NCI-H146 treated with DMSO at 0.1 percent for 48 hours (cell line): Measurements from ENCODE around the gene SLC8A1.

ENCODE experiments used
- DNase-seq: peaks from one replicate; lab custom pipeline; 2025; ENCODE audit not compliant: unreplicated experiment; lab: John Stamatoyannopoulos, UW

SLC8A1 gene

DNA sequence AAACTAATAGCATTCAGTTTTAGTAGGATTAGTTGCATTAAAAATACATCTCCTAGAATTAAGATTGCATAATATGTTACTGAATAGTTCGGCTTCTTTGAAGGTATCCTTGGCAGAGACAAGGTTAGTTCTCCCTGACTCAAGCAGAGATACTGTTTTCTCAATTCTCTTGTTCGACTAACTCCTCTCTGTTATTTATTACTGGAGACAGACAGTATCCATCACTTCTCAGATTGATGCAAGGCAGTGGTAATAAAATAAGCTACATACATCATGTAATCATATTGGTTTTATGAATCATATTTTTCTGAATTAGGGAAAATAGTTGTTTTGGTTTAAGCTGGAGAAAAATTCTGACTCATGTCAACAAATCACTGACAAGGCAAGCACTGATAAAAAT lies 134.8 kb downstream of the SLC8A1 start:
- no peak for DNase-seq

- no peak for DNase-seq
These were observed 135.3 kb downstream of the SLC8A1 start for GRCh38 chr2:40316620-40317019.

DNA sequence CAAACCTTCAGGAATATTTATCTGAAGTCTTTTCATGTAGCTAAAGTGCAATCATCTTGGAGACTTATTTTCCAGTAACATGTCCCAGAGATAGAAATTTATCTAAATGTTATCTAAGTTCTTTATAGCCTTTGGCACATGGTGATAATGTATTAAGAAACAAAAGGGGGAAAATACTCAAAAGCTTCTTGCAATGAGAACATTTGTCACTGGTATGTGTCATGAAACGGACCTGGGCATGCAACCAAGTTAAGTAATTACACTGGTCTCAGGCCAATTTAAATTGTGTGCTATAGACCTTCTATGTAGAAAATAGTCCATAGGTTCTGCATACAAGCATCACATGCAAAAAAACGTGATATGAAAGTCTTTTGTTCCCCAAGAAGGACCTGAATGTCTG lies 136.2 kb downstream of the SLC8A1 start:
- no peak for DNase-seq

DNA sequence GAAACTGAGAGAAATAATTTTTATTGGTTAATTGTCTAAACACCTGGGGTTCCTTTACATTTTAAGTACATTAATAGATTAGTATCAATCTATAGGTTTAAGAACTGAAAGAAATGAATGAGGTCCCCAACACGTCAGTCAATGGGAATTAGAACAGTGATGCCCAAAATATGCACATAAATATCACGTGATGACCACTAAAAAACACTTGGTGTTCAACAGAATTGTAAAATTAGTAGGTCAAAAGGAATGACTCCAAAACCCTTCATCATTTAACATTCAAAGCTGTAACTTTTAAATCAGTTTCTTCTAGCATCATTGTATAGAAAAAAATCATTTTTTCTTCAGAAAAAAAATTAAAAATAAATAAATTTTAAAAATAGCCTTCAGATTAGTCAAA lies 140.9 kb downstream of the SLC8A1 start:
- DNase-seq: no peak

DNA sequence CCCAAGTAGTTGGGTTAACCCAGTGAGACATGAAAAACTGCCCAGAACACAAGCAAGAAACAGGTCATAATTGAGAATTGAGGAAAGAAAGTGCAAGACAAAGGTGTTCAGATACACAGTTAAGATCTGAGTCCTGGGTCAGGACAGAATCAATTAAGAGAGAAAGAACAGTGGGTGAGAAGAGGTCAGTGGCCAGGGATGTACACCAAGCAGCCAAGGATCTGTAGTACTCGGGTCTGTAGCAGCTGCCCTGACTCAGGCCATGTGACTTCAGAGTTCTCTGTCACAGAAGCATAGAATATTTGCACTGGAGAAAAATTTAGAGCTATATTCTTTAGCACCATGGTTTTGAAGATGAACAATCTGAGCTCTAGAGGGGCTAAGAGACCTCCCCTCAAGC lies 141.6 kb downstream of the SLC8A1 start:
- no peak for DNase-seq

- DNase-seq: no peak
These were observed 147.6 kb downstream of the SLC8A1 start for GRCh38 chr2:40304340-40304739.

DNA sequence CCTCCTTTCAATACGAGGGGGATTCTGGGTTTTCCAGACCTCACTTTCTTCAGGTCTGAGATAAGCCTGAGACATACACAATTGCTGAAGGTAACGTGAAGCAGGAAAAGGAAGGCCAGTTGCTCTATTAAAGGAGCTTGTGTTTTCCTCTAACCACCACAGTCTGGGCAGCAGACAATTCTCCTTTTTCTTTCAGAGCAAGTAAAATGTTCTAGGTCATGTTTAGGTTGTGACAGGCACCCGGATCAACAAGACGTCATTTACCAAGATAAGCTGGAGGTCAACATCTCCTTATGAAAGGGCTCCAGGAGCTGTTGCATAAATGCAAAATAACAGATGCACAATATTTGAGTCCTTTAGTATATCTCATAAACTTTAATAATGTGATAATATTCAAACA lies 148.1 kb downstream of the SLC8A1 start:
- no peak for DNase-seq

- DNase-seq: no peak
These were observed 149.1 kb downstream of the SLC8A1 start for GRCh38 chr2:40302751-40303325.

DNA sequence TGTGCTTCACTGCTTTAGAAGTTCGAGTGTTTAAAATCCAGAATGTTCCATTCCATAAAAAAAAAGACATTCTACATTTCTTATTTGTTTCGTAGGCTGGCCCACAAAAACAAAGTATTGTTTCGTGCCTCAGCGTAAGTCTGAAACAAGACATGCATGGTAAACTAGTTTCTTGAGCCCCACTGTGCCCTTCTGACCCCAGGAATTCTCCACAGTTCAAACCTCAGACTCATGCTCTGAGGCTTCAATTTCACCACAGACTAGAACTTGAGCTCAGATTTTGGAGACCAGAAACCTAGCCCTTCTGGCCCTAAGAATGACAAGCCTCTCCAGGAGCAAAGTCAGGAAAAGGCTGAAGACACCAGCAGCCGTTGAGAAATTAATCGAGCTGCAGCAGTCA lies 151.5 kb downstream of the SLC8A1 start:
- no peak for DNase-seq

DNA sequence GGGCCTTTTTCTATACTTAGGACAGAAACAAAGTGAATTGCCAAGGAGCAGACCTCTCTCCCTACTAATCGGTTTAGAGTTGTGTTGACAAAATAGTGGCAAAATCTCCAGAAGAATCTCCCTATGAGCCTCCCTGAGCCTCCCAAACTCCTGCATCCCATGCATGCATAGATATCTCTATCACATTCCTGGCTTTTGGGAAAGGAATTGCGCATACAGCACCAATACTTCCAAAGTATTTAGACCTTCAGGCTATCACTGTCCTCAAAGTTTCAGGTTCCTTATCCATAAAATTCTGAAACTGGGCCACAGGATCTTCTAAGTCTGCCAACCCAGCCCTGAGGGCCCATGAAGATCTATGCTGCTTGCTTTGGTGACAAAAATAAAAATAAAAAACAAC lies 152.1 kb downstream of the SLC8A1 start:
- no peak for DNase-seq

DNA sequence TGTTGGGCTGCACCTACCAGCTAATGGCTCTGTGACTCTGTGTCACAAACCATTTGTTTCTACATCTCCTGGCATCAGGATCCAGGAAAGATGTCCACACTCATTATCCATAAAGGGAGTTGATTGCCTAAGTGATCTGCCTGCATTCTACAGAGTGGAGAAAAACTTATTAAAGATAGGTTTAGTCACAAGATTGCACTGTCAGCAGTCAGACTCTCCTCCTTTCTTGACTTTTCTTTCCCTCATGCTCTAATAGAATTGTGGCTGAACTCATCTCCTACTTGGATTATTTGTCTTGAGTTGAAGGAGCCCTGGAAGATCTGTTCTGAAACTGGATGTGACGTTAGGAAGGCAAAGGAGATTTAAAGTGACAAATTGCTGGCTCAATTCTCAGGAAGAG lies 152.7 kb downstream of the SLC8A1 start:
- no peak for DNase-seq

- DNase-seq: no peak
These were observed 153.9 kb downstream of the SLC8A1 start for GRCh38 chr2:40298026-40298425.

DNA sequence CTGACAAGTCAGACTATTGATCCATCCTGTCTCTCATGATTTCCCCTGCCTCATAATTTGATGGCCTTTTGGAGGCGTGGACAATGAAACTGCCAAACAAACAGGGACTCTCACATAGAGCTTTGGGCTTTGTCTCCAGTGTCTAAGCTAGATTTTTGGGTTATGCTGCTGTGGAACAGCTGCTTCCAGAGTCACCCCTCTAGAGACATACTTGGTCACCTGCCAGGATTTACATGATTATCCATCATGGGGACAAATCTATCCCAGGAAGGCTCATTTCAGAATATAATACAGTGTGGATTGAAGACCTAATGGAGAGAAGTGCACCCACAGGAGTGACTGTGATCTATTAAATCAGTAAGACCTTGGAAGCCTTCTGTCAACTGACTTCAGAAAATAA lies 159.6 kb downstream of the SLC8A1 start:
- peak; percentile 6 for DNase-seq

- DNase-seq: no peak
These were observed 162.0 kb downstream of the SLC8A1 start for GRCh38 chr2:40289771-40290404.

DNA sequence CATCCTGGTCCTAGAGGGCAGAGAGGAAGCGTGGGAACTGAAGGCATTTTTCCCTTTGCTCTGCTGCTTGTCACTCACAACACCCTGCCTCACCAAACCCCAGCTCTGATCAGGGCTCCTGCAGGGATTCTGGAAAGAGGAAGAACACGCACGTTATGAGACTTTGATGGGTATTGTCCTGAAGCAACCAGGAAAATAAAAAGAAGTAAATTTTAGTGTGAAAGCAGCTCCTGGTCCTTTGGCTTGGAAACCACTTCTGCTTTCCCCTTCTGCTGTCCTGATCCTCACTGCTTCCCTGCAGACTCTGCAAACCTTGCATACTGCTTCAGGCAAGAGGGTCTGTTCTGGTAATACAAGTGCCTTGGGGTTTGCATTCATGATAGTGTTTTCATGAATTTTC lies 164.1 kb downstream of the SLC8A1 start:
- DNase-seq: no peak

DNA sequence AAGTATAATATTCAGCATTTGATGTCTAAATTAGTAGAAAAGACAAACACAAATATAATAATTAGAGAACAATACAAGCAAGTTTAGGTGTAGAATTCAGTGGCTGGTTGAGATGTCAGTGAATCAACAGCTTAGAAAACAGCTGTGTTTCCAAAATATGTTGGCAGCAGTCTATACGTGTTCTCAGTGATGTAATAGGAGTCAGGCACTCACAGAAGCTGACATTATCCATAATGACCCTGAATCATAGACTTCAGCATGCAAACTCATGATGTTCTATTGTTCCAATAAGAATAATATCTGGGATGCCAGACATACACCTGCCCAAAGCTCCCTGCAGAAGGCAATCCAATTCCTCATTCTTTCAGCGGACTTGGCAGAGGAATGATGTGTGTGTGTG lies 164.7 kb downstream of the SLC8A1 start:
- DNase-seq: peak; percentile 37

GRCh38 chr2:40286721-40287120 lies 165.2 kb downstream of the SLC8A1 start:
- no peak for DNase-seq

DNA sequence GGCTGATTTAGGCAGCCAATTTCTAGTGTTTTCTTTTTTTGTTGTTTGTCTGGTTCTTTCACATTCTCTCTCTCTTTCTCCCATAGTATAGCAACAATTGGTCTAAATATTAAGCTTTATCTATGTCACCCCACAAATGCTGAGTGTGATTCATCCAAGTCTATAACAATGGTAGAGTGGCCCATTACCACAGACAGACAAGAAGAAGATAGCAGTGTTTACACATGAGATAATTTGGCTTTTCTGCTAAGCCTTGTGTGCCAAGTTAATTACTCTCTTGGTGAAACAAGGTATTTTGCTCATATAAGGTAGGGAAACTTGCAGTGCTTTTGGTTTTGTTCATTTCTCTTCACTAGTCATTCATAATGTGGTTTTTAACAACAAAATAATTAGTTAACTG lies 166.5 kb downstream of the SLC8A1 start:
- peak; percentile 8 for DNase-seq

DNA sequence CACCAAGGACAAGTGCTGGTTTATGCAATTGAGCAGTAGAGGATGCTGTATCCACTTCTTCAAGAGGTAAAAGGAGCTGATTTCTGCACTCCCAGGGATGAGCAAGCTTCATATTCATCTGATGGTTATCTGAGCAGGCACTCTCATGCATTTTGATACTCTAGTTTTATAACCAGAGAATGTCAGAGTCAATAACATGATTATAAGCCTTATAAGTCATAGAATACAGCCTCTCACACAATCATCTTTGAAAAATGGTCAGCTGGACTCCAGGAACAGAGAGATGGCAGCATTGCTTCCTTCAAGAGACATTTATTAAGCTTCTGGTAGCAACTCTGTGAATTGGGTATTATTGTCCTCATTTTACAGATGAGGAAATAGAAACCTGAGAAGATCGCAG lies 167.1 kb downstream of the SLC8A1 start:
- DNase-seq: no peak

DNA sequence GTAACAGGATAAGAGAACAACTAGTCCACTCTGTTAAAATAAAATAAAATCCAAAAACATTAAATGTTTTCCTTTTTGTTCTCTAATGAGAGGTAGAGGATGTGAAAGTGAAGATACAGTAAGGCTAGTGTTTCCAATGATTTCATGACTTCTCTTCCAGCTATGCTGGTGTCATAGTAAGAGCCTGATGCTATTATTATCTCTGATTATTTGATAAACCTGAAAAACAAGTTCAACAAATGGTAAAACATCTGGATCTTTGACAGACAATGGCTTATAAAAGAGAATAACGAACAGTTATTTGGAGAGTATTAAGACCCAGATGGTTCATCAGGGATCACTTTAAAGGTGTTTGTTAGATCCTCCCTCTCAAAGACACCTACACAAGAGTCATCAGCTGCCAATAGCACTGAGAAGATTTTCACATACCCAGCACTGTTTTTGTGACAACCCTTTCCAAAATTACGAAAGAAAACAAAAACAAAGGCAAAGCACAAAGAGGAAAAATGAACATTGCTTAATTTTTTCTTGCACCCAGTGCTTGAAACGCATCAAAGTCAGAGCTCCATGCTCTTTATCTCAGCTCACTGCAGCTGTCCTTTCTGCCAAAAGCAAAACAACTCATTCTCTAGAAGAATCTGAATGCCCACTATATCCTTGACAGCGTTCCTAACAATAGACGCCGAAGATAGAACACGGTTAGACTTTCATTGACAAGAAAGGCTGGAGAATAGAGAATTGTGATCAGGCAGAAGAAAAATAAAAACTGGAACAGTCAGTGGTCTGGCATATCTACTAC lies 168.6 kb downstream of the SLC8A1 start:
- DNase-seq: no peak

DNA sequence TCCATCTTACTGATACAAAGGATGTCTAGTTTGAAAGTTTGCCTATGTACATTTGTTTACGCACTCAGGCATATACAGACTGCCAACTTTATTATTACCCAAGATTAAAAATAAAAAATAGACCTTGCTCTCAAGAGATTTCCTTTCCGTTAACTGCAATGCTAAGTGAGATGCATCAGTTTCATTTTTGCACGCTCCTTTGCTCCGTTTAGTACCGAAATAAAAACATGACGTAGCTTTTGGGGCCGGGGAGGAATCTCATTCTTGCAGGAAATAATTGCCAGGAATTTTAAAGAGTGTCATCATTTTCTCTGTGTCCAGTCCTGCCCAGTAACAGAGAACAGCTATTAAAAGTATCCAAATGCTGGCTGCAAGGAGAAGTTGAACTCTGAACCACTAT lies 169.5 kb downstream of the SLC8A1 start:
- DNase-seq: no peak
